Left colon (tissue), 2 donors: ENCODE results near the gene VN1R4. TPM values are rescaled to one million over a fixed set of nuclear protein-coding genes. Genes with fewer than 3 reads are reported as not detected.

Source experiments
- total RNA-seq, 2 donors: library from RNA; stranded (reverse); fragmentation: NEBNext Ultra II Directional; extraction: Animal tissue kit (Norgen Biotek cat#: 25700); gene quantifications; one replicate each; pipeline ENCODE4 v1.2.1, GENCODE V29; 2021
- donor health status: DM: no; HTN: no; CAD: no.
- donor health status: DM: yes; HTN: yes; CAD: no.

VN1R4 gene
- total RNA-seq, 2 donors from 2014 or later, result not detected

Other genes starting within 250 kb of the VN1R4 start
- not detected for gene ERVV-2, start 223.0 kb downstream of the VN1R4 start, total RNA-seq
- 10 to 100 TPM; 20.4 to 21.2 TPM for gene ZNF160, start 164.3 kb downstream of the VN1R4 start, total RNA-seq
- 1 to 10 TPM; 6.1 to 7.2 TPM for gene ZNF415, start 134.8 kb downstream of the VN1R4 start, total RNA-seq
- 1 to 10 TPM; 6.3 to 8.0 TPM for gene ZNF347, start 108.7 kb downstream of the VN1R4 start, total RNA-seq
- 1 to 10 TPM; 1.8 to 2.0 TPM for gene ZNF665, start 74.4 kb downstream of the VN1R4 start, total RNA-seq
- gene ZNF677, start 12.8 kb downstream of the VN1R4 start, total RNA-seq, result 1 to 10 TPM; 2.5 to 6.4 TPM
- not detected for gene VN1R2, start 9.4 kb downstream of the VN1R4 start, total RNA-seq
- 1 to 10 TPM; 5.2 to 7.8 TPM for gene ZNF845, start 66.0 kb upstream of the VN1R4 start, total RNA-seq
- gene ZNF525, start 98.0 kb upstream of the VN1R4 start, total RNA-seq, result 1 to 10 TPM; 8.6 to 9.3 TPM
- gene ZNF765, start 127.4 kb upstream of the VN1R4 start, total RNA-seq, result 1 to 10 TPM; 9.6 to 9.9 TPM
- 1 to 10 TPM; 7.7 to 7.8 TPM for gene ZNF761, start 164.3 kb upstream of the VN1R4 start, total RNA-seq
- 1 to 10 TPM; 3.4 to 4.2 TPM for gene ZNF813, start 200.0 kb upstream of the VN1R4 start, total RNA-seq